Prostate gland (tissue), 2 donors: ENCODE data around the gene HOXB6. TPM values are rescaled to one million over a fixed set of nuclear protein-coding genes. Genes with fewer than 3 reads are reported as not detected.

Source experiments
- DNase-seq: peaks from one replicate; pipeline ENCODE4 v3.0.0-alpha.2; 2019; ENCODE audit warnings: low spot score
- H3K27ac ChIP-seq, 2 donors: fragments of 200-600 bp; sonication (generic); 2 replicates each; pipeline ENCODE4 v1.5.1; 2017 to 2019
- H3K27me3 ChIP-seq: fragments of 200-600 bp; sonication (generic); replicated peaks from 2 replicates; pipeline ENCODE4 v1.5.1; 2019; ENCODE audit not compliant: insufficient read depth
- H3K36me3 ChIP-seq, 2 donors: fragments of 200-600 bp; sonication (generic); 1 replicate in 1 of 2; 2 replicates in 1 of 2; pipeline versions ENCODE4 v1.5.1 to v1.8.1; 2017 to 2019
- H3K4me1 ChIP-seq: fragments of 200-600 bp; sonication (generic); replicated peaks from 2 replicates; pipeline ENCODE4 v1.5.1; 2019
- H3K4me3 ChIP-seq, 2 donors: fragments of 200-600 bp; sonication (generic); 2 replicates each; pipeline ENCODE4 v1.5.1; 2017 to 2019
- H3K9me3 ChIP-seq: fragments of 200-600 bp; sonication (generic); 2 replicates; pipeline ENCODE4 v1.5.1; 2017
- POLR2A ChIP-seq: fragments of 450-650 bp; IDR thresholded peaks from one replicate; pipeline ENCODE4 v1.6.1; 2016; ENCODE audit warnings: antibody characterized with exemption, mild to moderate bottlenecking
- POLR2AphosphoS5 ChIP-seq: sonication (generic); formaldehyde crosslinking; IDR thresholded peaks from one replicate; pipeline ENCODE4 v1.6.1; 2017; ENCODE audit warnings: antibody characterized with exemption
- WGBS: methylation state at CpG from one replicate; pipeline ENCODE4 v1.1.5; 2018; 5-methylcytosine and 5-hydroxymethylcytosine counted together
- intact Hi-C: fragments of 100-400 bp; cut with DNase I; formaldehyde crosslinking; loops from one replicate; pipeline ENCODE4 v1.14.2; 2022
- total RNA-seq, 2 donors: library from RNA; depleted of rRNA; stranded (reverse); fragments of >200 nt; gene quantifications; one replicate each; pipeline ENCODE4 v1.1.0, GENCODE V29; 2016
- TF ChIP-seq, protein P1 (sequence below), 4 experiments: fragments of 200-600 bp in 2 of 4; fragments of 450-650 bp in 2 of 4; sonication (generic) in 2 of 4; IDR thresholded peaks; 1 replicate in 3 of 4; 2 replicates in 1 of 4; pipeline ENCODE4 v1.5.1; 2016 to 2019; ENCODE audit warnings: antibody characterized with exemption in 4 of 4, mild to moderate bottlenecking in 2 of 4, moderate library complexity in 2 of 4

Gene HOXB6
- total RNA-seq, 2 donors from 2014 or later = 0.27 to 0.40 TPM

- Histone ChIP-seq H3K27me3 (peaks cover 15% of the 10 kb centered on the region), H3K4me3 (no peak overlapping the region), H3K4me1 (no peaks in the 10 kb centered on the region), H3K36me3 (no peaks in the 10 kb centered on the region), H3K9me3 (no peaks in the 10 kb centered on the region), H3K27ac (no peak overlapping the region)
- TF ChIP-seq, protein P1, sequence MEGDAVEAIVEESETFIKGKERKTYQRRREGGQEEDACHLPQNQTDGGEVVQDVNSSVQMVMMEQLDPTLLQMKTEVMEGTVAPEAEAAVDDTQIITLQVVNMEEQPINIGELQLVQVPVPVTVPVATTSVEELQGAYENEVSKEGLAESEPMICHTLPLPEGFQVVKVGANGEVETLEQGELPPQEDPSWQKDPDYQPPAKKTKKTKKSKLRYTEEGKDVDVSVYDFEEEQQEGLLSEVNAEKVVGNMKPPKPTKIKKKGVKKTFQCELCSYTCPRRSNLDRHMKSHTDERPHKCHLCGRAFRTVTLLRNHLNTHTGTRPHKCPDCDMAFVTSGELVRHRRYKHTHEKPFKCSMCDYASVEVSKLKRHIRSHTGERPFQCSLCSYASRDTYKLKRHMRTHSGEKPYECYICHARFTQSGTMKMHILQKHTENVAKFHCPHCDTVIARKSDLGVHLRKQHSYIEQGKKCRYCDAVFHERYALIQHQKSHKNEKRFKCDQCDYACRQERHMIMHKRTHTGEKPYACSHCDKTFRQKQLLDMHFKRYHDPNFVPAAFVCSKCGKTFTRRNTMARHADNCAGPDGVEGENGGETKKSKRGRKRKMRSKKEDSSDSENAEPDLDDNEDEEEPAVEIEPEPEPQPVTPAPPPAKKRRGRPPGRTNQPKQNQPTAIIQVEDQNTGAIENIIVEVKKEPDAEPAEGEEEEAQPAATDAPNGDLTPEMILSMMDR (IDR thresholded peaks at IDR 0.05) = no peak
- no peak for TF ChIP-seq POLR2A
- TF ChIP-seq POLR2AphosphoS5 = no peak
- WGBS = 62% methylated on average over 14 of the region's 14 CpGs
- intact Hi-C loops = no loop called here
- DNase-seq = no peak
Observed at GRCh38 chr17:48645639-48646182, 40.9 kb upstream of the HOXB6 start.

- no peaks in the 10 kb centered on the region for H3K4me1 ChIP-seq
- no peak overlapping the region for H3K4me3 ChIP-seq
- H3K9me3 ChIP-seq = no peaks in the 10 kb centered on the region
- intact Hi-C loops = no loop called here
- 76% methylated on average over 6 of the region's 6 CpGs for WGBS
- H3K36me3 ChIP-seq = no peaks in the 10 kb centered on the region
- H3K27me3 ChIP-seq = peaks cover 15% of the 10 kb centered on the region
- DNase-seq = no peak
- H3K27ac ChIP-seq = no peak overlapping the region
- TF ChIP-seq, protein P1 (IDR thresholded peaks at IDR 0.05) = no peak
- TF ChIP-seq POLR2A (no peak), POLR2AphosphoS5 (no peak)
Observed at GRCh38 chr17:48644910-48645557, 40.2 kb upstream of the HOXB6 start.

GRCh38 chr17:48644159-48644558 is 39.4 kb upstream of the HOXB6 start:
- no peak overlapping the region for H3K4me3 ChIP-seq
- no peaks in the 10 kb centered on the region for H3K36me3 ChIP-seq
- H3K27me3 ChIP-seq = peaks cover 15% of the 10 kb centered on the region
- TF ChIP-seq, protein P1 (IDR thresholded peaks at IDR 0.05) = no peak
- TF ChIP-seq POLR2A = no peak
- no peak for TF ChIP-seq POLR2AphosphoS5
- no peak overlapping the region for H3K27ac ChIP-seq
- H3K4me1 ChIP-seq = no peaks in the 10 kb centered on the region
- H3K9me3 ChIP-seq = no peaks in the 10 kb centered on the region
- no peak for DNase-seq
- intact Hi-C loops = no loop called here
- 92% methylated on average over 1 of the region's 1 CpG for WGBS

DNA sequence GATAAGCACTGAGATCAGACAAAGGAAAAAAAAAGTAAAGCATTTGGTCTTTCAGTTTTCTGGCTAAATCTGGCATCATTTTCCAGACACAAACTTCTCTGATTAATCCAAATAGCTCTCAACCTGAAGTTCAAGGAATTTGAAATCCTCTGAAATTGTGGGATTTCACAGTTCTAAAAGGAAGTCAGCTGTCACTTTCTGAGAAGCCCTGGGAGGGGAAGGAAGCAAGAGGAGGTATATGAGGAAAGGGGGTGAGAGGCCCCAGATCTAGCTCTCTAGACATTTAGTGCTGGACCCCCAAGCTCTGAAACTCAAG is 38.9 kb upstream of the HOXB6 start:
- peaks cover 15% of the 10 kb centered on the region for H3K27me3 ChIP-seq
- no peak overlapping the region for H3K4me3 ChIP-seq
- no peaks in the 10 kb centered on the region for H3K4me1 ChIP-seq
- H3K27ac ChIP-seq = no peak overlapping the region
- no peak for DNase-seq
- no peaks in the 10 kb centered on the region for H3K36me3 ChIP-seq
- TF ChIP-seq, protein P1 (IDR thresholded peaks at IDR 0.05) = no peak
- TF ChIP-seq POLR2A (no peak), POLR2AphosphoS5 (no peak)
- no peaks in the 10 kb centered on the region for H3K9me3 ChIP-seq
- intact Hi-C loops = no loop called here
